ENCODE measurements around the gene ZNF397.

DNA sequence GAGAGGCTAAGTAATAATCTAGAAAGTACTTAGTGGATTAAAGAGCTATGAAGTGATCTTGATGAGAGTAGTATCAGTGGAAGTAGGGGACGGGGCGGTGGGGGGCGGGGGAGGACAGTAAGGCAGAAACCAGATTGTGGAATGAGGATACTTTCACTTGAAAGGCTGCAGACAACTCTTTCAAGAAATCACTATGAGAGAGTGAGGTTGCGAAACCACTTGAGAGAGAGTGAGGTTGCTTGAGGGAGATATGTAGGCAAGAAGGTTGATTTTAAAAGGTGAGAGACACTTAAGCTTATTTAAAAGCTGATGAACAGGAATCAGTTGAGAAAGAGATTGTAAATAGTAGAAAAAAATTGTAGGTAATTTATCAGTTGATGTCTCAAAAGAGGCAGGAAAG is 3.8 kb downstream of the ZNF397 start:
- TF ChIP-seq, protein P1, sequence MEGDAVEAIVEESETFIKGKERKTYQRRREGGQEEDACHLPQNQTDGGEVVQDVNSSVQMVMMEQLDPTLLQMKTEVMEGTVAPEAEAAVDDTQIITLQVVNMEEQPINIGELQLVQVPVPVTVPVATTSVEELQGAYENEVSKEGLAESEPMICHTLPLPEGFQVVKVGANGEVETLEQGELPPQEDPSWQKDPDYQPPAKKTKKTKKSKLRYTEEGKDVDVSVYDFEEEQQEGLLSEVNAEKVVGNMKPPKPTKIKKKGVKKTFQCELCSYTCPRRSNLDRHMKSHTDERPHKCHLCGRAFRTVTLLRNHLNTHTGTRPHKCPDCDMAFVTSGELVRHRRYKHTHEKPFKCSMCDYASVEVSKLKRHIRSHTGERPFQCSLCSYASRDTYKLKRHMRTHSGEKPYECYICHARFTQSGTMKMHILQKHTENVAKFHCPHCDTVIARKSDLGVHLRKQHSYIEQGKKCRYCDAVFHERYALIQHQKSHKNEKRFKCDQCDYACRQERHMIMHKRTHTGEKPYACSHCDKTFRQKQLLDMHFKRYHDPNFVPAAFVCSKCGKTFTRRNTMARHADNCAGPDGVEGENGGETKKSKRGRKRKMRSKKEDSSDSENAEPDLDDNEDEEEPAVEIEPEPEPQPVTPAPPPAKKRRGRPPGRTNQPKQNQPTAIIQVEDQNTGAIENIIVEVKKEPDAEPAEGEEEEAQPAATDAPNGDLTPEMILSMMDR (IDR thresholded peaks at IDR 0.05; ENCODE audit: low read length) = no peak
- no peak for TF ChIP-seq EZH2 (IDR thresholded peaks at IDR 0.05; ENCODE audit: borderline replicate concordance, low read length)
